Keratinocyte (primary cell): Measurements from ENCODE around the gene EPHA3.

ENCODE experiments used
- EZH2 ChIP-seq: IDR thresholded peaks from one replicate; pipeline ENCODE4 v1.6.1; 2012; ENCODE audit warnings: inconsistent platforms, mild to moderate bottlenecking, low read length, moderate library complexity
- TF ChIP-seq, protein P1 (sequence below), 3 experiments: IDR thresholded peaks in 1 of 3; conservative IDR thresholded peaks in 1 of 3; optimal IDR thresholded peaks in 1 of 3; 2 replicates in 2 of 3; 3 replicates in 1 of 3; pipeline versions ENCODE3 to v1.5.1; 2011; ENCODE audit warnings: low read length in 3 of 3, mild to moderate bottlenecking in 3 of 3, moderate library complexity in 2 of 3, control low read depth in 1 of 3, inconsistent platforms in 1 of 3; ENCODE audit not compliant: insufficient read depth in 2 of 3; ENCODE audit errors: extremely low read depth in 1 of 3

DNA sequence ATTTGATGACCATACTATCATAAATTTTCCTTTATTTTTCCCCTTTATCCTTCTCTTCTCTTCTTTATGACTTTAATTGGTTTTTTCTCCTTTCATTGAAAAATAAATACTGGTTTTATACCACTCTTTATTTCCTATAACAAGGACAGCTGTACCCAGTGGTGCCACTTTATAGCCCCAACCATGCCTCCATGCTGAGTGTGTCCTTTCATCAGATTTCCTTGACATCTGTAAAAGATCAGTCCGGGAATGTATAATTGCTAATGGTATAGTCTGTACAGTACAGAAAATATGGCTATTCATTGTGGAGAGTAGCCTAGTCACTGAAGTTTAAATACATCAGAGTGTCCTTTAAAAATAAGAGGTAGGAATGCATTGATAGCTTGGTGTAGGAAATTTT is 74.6 kb downstream of the EPHA3 start:
- TF ChIP-seq, protein P1, sequence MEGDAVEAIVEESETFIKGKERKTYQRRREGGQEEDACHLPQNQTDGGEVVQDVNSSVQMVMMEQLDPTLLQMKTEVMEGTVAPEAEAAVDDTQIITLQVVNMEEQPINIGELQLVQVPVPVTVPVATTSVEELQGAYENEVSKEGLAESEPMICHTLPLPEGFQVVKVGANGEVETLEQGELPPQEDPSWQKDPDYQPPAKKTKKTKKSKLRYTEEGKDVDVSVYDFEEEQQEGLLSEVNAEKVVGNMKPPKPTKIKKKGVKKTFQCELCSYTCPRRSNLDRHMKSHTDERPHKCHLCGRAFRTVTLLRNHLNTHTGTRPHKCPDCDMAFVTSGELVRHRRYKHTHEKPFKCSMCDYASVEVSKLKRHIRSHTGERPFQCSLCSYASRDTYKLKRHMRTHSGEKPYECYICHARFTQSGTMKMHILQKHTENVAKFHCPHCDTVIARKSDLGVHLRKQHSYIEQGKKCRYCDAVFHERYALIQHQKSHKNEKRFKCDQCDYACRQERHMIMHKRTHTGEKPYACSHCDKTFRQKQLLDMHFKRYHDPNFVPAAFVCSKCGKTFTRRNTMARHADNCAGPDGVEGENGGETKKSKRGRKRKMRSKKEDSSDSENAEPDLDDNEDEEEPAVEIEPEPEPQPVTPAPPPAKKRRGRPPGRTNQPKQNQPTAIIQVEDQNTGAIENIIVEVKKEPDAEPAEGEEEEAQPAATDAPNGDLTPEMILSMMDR (optimal IDR thresholded peaks at IDR 0.05 in 1 of 3, IDR thresholded peaks at IDR 0.05 in 1 of 3, conservative IDR thresholded peaks at IDR 0.05 in 1 of 3; ENCODE audit: extremely low read depth in 1 of 3, insufficient read depth in 2 of 3, low read length in 3 of 3): no peak
- no peak for TF ChIP-seq EZH2
